Lower lobe of right lung (tissue), 2 donors: ENCODE results near the gene MCTP1. TPM values are rescaled to one million over a fixed set of nuclear protein-coding genes. Genes with fewer than 3 reads are reported as not detected.

ENCODE experiments used
- ATAC-seq, 2 donors: fragments of 200-7000 bp; cut with Tn5 transposase; one replicate each; pipeline ENCODE4 v1.9.1; 2020 to 2022; ENCODE audit warnings: mild to moderate bottlenecking in 2 of 2, moderate library complexity in 2 of 2
- DNase-seq: peaks from one replicate; pipeline ENCODE4 v3.0.0-alpha.2; 2020
- H3K27ac ChIP-seq: fragments of 200-600 bp; one replicate; pipeline ENCODE4 v1.8.0; 2022
- H3K27me3 ChIP-seq: fragments of 200-600 bp; one replicate; pipeline ENCODE4 v1.8.0; 2022; ENCODE audit warnings: low read depth
- H3K36me3 ChIP-seq: fragments of 200-600 bp; one replicate; pipeline ENCODE4 v1.8.0; 2022; ENCODE audit warnings: mild to moderate bottlenecking
- H3K4me1 ChIP-seq: fragments of 200-600 bp; one replicate; pipeline ENCODE4 v1.8.0; 2022
- H3K4me3 ChIP-seq: fragments of 200-600 bp; one replicate; pipeline ENCODE4 v1.8.0; 2022; ENCODE audit warnings: mild to moderate bottlenecking
- H3K9me3 ChIP-seq: fragments of 200-600 bp; one replicate; pipeline ENCODE4 v1.8.0; 2022
- intact Hi-C: fragments of 100-400 bp; cut with DNase I; formaldehyde crosslinking; loops from one replicate; pipeline ENCODE4 v1.11.0; 2022
- total RNA-seq: library from RNA; stranded (reverse); fragmentation: NEBNext Ultra II Directional; extraction: Animal tissue kit (Norgen Biotek cat#: 25700); gene quantifications from one replicate; pipeline ENCODE4 v1.2.1, GENCODE V29; 2021
- TF ChIP-seq, protein P1 (sequence below): fragments of 200-600 bp; IDR thresholded peaks from one replicate; pipeline ENCODE4 v1.8.0; 2022; ENCODE audit warnings: antibody characterized with exemption, mild to moderate bottlenecking
- donor health status: DM: no; HTN: yes; CAD: no; lungs with severe emphysema.

The MCTP1 gene
- total RNA-seq, 1 donor from 2014 or later = 38.7 TPM

DNA sequence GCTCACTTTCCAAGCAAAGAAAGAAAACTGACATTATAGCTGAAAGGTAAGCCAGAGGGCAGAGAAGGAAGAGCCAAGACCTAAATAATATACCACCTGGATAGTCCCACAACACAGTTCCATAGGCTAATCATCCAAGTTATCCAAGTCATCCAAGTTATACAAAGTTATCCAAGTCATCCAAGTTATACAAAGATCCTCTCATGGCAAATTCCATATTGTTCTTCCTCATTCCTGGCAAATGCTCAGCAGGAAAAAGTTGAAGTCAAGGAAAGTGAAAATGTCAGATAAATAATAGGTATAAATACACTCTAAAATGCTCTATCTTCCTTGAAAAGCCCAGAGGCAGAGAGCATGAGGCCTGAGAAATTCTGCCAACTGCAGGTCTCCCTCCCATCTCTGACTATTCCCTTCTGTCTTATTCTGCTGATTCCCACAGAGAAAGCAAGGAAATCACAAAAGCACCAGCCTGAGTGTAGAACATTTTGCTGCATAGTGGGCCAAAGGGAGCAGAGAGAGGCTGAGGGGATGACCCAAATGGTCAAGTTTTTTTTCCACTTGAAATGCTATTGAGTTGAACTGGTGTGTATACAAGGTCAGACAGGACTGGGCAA, 12.5 kb downstream of the MCTP1 start:
- DNase-seq (no peak), ATAC-seq (no peak)
- no peaks in the 10 kb centered on the region for H3K36me3 ChIP-seq
- intact Hi-C loops = no loop called here
- no peaks in the 10 kb centered on the region for H3K4me1 ChIP-seq
- no peaks in the 10 kb centered on the region for H3K9me3 ChIP-seq
- TF ChIP-seq, protein P1, sequence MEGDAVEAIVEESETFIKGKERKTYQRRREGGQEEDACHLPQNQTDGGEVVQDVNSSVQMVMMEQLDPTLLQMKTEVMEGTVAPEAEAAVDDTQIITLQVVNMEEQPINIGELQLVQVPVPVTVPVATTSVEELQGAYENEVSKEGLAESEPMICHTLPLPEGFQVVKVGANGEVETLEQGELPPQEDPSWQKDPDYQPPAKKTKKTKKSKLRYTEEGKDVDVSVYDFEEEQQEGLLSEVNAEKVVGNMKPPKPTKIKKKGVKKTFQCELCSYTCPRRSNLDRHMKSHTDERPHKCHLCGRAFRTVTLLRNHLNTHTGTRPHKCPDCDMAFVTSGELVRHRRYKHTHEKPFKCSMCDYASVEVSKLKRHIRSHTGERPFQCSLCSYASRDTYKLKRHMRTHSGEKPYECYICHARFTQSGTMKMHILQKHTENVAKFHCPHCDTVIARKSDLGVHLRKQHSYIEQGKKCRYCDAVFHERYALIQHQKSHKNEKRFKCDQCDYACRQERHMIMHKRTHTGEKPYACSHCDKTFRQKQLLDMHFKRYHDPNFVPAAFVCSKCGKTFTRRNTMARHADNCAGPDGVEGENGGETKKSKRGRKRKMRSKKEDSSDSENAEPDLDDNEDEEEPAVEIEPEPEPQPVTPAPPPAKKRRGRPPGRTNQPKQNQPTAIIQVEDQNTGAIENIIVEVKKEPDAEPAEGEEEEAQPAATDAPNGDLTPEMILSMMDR = no peak
- no peak overlapping the region for H3K4me3 ChIP-seq
- peaks cover under 1% of the 10 kb centered on the region for H3K27me3 ChIP-seq
- no peak overlapping the region for H3K27ac ChIP-seq

GRCh38 chr5:95262933-95263660, 21.8 kb downstream of the MCTP1 start:
- DNase-seq (no peak), ATAC-seq (no peak)
- Histone ChIP-seq H3K4me3 (no peak overlapping the region), H3K36me3 (no peaks in the 10 kb centered on the region), H3K27me3 (no peaks in the 10 kb centered on the region), H3K9me3 (no peaks in the 10 kb centered on the region), H3K4me1 (no peaks in the 10 kb centered on the region), H3K27ac (no peak overlapping the region)
- intact Hi-C loops = no loop called here
- TF ChIP-seq, protein P1 = no peak

DNA sequence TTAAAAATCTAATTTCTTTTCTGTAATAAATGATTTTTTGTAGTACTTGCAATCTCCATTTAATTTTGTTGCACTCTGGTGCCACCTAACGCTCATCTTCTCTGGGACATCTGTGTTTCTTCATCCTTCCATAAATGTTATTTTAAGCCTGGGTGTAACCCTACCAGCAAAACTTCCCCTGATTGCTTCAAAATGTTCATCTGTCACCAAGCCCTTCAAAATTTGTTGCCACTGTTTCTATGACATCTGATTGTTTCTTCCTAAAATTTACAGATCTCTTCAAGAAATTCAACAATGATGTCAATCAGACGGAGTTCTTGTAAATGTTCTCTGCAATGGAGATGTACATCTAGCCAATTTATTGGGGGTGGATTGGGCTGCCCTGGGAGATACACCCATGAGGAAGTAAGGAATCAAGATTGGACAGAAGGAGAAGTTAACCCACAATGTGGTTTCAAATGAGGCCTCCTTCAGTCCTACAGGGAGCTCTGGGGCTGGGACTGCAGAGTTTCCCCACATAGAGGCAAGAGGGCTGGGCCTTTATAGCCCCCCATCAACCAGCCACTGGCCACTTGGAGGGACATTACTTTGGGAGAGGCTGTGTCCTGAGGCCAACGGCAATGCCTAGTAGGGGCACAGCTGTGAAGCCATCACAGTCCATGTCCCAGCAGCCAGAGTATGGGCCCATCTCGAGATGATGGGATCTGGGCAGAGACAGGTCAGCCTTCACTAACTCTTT, 23.3 kb downstream of the MCTP1 start:
- TF ChIP-seq, protein P1 = peak; percentile 48

GRCh38 chr5:95256991-95257390, 27.9 kb downstream of the MCTP1 start:
- no peaks in the 10 kb centered on the region for H3K27me3 ChIP-seq
- no peaks in the 10 kb centered on the region for H3K4me1 ChIP-seq
- intact Hi-C loops = loop anchor here (10.0 kb wide), 1 partner anchor 292 kb away; no protein-coding TSS in a partner anchor
- no peak for ATAC-seq
- no peak overlapping the region for H3K4me3 ChIP-seq
- no peak for DNase-seq
- no peak overlapping the region for H3K27ac ChIP-seq
- no peaks in the 10 kb centered on the region for H3K9me3 ChIP-seq
- TF ChIP-seq, protein P1 = no peak
- H3K36me3 ChIP-seq = no peaks in the 10 kb centered on the region

More for the DNA sequence above, 23.3 kb downstream of the MCTP1 start:
- DNase-seq = peak; percentile 43
- H3K27me3 ChIP-seq = no peaks in the 10 kb centered on the region
- H3K27ac ChIP-seq = no peak overlapping the region
- intact Hi-C loops = no loop called here
- no peaks in the 10 kb centered on the region for H3K36me3 ChIP-seq
- H3K9me3 ChIP-seq = no peaks in the 10 kb centered on the region
- ATAC-seq = peak; percentile 72 to 84
- H3K4me3 ChIP-seq = no peak overlapping the region
- no peaks in the 10 kb centered on the region for H3K4me1 ChIP-seq

- no peak for ATAC-seq
- H3K27me3 ChIP-seq = no peaks in the 10 kb centered on the region
- no peak overlapping the region for H3K27ac ChIP-seq
- DNase-seq = no peak
- H3K4me3 ChIP-seq = no peak overlapping the region
- no peaks in the 10 kb centered on the region for H3K36me3 ChIP-seq
- intact Hi-C loops = loop anchor here (10.0 kb wide), 1 partner anchor 292 kb away; no protein-coding TSS in a partner anchor
- TF ChIP-seq, protein P1 = no peak
- H3K9me3 ChIP-seq = no peaks in the 10 kb centered on the region
- H3K4me1 ChIP-seq = no peaks in the 10 kb centered on the region
These were observed 28.4 kb downstream of the MCTP1 start for GRCh38 chr5:95256446-95256845.
